HUES48 (cell line): ENCODE results near the gene PDF.
"Not testable (repeated sequence)": the region's sequence is repeated elsewhere in the genome, so short reads cannot be mapped to it uniquely, and the experiment has no call there.

Source experiments
- H3K27ac ChIP-seq: one replicate; pipeline ENCODE4 v1.7.0; 2013; ENCODE audit warnings: low read depth, low read length, inconsistent platforms
- H3K27me3 ChIP-seq: 2 replicates; pipeline ENCODE4 v1.6.1; 2013; ENCODE audit warnings: mild to moderate bottlenecking, low read length; ENCODE audit not compliant: control insufficient read depth, insufficient read depth
- H3K36me3 ChIP-seq: 2 replicates; pipeline ENCODE4 v1.6.1; 2013; ENCODE audit warnings: low read length; ENCODE audit not compliant: control insufficient read depth, insufficient read depth
- H3K4me1 ChIP-seq: 2 replicates; pipeline ENCODE4 v1.6.1; 2013; ENCODE audit warnings: mild to moderate bottlenecking, low read length; ENCODE audit not compliant: control insufficient read depth, insufficient read depth
- H3K4me3 ChIP-seq: 2 replicates; pipeline ENCODE4 v1.5.1; 2013; ENCODE audit warnings: mild to moderate bottlenecking, low read depth, low read length
- H3K9ac ChIP-seq: 2 replicates; pipeline ENCODE4 v1.6.1; 2013; ENCODE audit warnings: mild to moderate bottlenecking, low read depth, low read length, moderate library complexity
- H3K9me3 ChIP-seq: 2 replicates; pipeline ENCODE4 v1.6.1; 2013; ENCODE audit warnings: low read length; ENCODE audit not compliant: control insufficient read depth, insufficient read depth

The PDF gene

GRCh38 chr16:69363281-69363717 is 32.9 kb upstream of the PDF start:
- Histone ChIP-seq H3K4me3 (no peak overlapping the region), H3K9me3 (no peaks in the 10 kb centered on the region), H3K36me3 (peaks cover 32% of the 10 kb centered on the region), H3K4me1 (no peaks in the 10 kb centered on the region), H3K27ac (no peak overlapping the region), H3K9ac (no peak overlapping the region), H3K27me3 (no peaks in the 10 kb centered on the region)

DNA sequence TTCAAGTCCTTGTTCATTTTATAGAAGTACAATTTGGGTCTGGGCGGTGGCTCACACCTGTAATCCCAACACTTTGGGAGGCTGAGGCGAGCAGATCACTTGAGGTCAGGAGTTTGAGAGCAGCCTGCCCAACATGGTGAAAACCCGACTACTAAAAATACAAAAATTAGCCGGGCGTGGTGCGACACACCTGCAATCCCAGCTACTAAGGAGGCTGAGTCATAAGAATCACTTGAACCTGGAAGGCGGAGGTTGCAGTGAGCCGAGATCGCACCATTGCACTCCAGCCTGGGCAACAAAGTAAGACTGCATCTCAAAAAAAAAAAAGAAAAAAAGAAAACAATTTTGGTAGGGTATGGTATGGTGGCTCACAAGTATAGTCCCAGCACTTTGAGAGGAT is 29.7 kb upstream of the PDF start:
- not testable (repeated sequence) for H3K9me3 ChIP-seq, H3K4me1 ChIP-seq, H3K27ac ChIP-seq, H3K9ac ChIP-seq, H3K4me3 ChIP-seq, H3K27me3 ChIP-seq, H3K36me3 ChIP-seq

- H3K36me3 ChIP-seq, result no peaks in the 10 kb centered on the region
- no peak within 1 kb of the TSS for H3K4me3 ChIP-seq
- no peaks in the 10 kb centered on the region for H3K9me3 ChIP-seq
- no peaks in the 10 kb centered on the region for H3K27me3 ChIP-seq
- no peak within 1 kb of the TSS for H3K9ac ChIP-seq
- H3K4me1 ChIP-seq, result no peaks in the 10 kb centered on the region
- no peak within 1 kb of the TSS for H3K27ac ChIP-seq
Observed at GRCh38 chr16:69351309-69352027, 21.1 kb upstream of the PDF start, which contains the start of gene TMED6. Gene TMED6, minus strand, starts transcription at chr16:69351786. Its CDS starts 33 bp downstream, at chr16:69351753.

GRCh38 chr16:69350536-69351133 is 20.2 kb upstream of the PDF start:
- Histone ChIP-seq H3K4me3 (no peak overlapping the region), H3K9ac (no peak overlapping the region), H3K36me3 (no peaks in the 10 kb centered on the region), H3K9me3 (no peaks in the 10 kb centered on the region), H3K4me1 (no peaks in the 10 kb centered on the region), H3K27ac (no peak overlapping the region), H3K27me3 (no peaks in the 10 kb centered on the region)

DNA sequence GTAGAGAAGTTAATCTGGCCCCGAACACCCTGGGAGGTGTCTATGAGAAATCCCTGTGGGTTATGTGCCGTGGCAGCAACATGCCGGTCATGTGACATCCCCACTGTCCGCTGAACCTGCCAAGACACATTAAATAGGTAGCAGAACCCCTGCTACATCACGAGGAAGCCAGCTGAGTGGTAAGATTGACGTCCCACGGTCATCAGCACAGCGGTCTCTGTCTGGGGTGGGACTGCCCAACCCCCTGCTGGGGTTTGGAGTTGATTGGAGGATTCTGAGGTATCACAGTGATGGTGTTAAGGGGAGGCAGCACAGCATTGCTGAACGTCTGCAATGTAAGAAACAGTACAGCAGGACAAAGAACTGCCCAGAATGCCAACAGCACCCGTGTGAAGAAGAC is 19.1 kb upstream of the PDF start:
- Histone ChIP-seq H3K4me1 (no peaks in the 10 kb centered on the region), H3K9me3 (no peaks in the 10 kb centered on the region), H3K9ac (no peak overlapping the region), H3K27me3 (no peaks in the 10 kb centered on the region), H3K36me3 (no peaks in the 10 kb centered on the region), H3K4me3 (no peak overlapping the region), H3K27ac (no peak overlapping the region)

GRCh38 chr16:69348222-69348621 is 17.8 kb upstream of the PDF start:
- Histone ChIP-seq H3K27ac (no peak overlapping the region), H3K27me3 (no peaks in the 10 kb centered on the region), H3K9me3 (no peaks in the 10 kb centered on the region), H3K4me3 (no peak overlapping the region), H3K4me1 (no peaks in the 10 kb centered on the region), H3K9ac (no peak overlapping the region), H3K36me3 (peaks cover 10% of the 10 kb centered on the region)

- H3K27me3 ChIP-seq, result no peaks in the 10 kb centered on the region
- H3K9me3 ChIP-seq, result no peaks in the 10 kb centered on the region
- peaks cover 26% of the 10 kb centered on the region for H3K36me3 ChIP-seq
- no peaks in the 10 kb centered on the region for H3K4me1 ChIP-seq
- no peak overlapping the region for H3K27ac ChIP-seq
- H3K9ac ChIP-seq, result no peak overlapping the region
- no peak overlapping the region for H3K4me3 ChIP-seq
Observed at GRCh38 chr16:69346683-69347082, 16.3 kb upstream of the PDF start.

DNA sequence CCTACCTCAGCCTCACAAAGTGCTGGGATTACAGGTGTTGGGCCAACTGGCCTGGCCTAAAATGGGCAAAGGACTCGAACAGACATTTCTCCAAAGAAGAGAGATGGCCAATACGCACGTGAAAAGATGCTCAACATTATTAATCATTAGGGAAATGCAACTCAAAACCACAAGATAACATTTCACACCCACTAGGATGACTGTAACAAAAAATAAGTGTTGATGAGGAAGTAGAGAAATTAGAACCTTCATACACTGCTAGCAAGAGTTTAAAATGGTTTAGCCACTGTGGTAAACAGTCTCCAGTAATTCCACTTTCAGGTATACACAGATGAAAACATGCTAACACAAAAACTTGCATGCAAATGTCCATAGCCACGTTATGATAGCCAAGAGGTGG is 15.5 kb upstream of the PDF start:
- Histone ChIP-seq H3K4me3 (no peak overlapping the region), H3K27ac (no peak overlapping the region), H3K36me3 (peaks cover 33% of the 10 kb centered on the region), H3K9ac (no peak overlapping the region), H3K27me3 (no peaks in the 10 kb centered on the region), H3K9me3 (no peaks in the 10 kb centered on the region), H3K4me1 (no peaks in the 10 kb centered on the region)

DNA sequence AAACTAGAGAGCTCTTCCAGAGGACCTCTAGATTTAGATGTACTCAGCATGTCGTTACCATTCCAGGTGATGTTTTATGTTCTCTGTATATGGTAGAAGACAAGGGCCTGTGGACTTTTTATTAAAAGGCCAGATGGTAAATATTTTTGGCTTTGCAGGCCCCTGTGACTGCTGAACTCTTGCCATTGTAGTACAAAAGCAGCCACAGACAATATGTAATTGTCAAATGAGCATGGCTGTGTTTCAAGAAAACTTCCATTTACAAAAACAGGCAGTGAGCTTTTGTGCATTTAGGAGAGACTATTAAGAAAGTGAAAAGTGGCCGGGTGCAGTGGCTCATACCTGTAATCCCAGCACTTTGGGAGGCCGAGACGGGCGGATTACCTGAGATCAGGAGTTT is 13.8 kb upstream of the PDF start:
- H3K36me3 ChIP-seq, result peaks cover 36% of the 10 kb centered on the region
- H3K27ac ChIP-seq, result no peak overlapping the region
- 0 out of 2 replicates have a peak, but pooled peaks cover 3% of the 10 kb centered on the region for H3K4me1 ChIP-seq
- no peak overlapping the region for H3K4me3 ChIP-seq
- no peaks in the 10 kb centered on the region for H3K9me3 ChIP-seq
- no peak overlapping the region for H3K9ac ChIP-seq
- no peaks in the 10 kb centered on the region for H3K27me3 ChIP-seq

DNA sequence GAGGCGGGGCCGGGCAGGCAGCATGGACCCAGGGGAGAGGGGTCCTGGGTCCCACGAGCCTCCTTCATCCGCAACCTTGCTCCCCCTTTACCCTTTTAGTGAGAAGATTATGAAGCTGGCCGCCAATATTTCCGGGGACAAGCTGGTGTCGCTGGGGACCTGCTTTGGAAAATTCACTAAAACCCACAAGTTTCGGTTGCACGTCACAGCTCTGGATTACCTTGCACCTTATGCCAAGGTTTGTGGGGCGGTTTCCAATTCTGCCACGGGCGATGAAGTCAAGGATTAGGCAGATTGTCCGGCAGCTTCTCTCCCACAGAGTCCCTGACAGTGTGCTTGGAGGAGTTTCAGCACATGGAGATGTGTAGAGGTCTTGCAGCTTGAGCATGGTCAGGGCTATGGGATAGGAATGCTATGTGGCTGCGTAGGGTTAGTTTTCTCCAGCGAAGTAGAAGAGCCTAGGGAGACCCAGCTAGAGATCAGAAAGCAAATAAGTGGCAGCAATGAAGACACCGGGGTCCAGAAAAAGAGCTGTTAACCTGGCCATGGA is 9.8 kb upstream of the PDF start:
- Histone ChIP-seq H3K4me1 (0 out of 2 replicates have a peak, but pooled peaks cover 3% of the 10 kb centered on the region), H3K27ac (peak overlapping the region; percentile 91), H3K9me3 (no peaks in the 10 kb centered on the region), H3K27me3 (no peaks in the 10 kb centered on the region), H3K9ac (peak overlapping the region; percentile 92), H3K4me3 (peak overlapping the region; percentile 90), H3K36me3 (peaks cover 56% of the 10 kb centered on the region)
